ENCODE measurements around the gene CNTLN. TPM values are rescaled to one million over a fixed set of nuclear protein-coding genes. Genes with fewer than 3 reads are reported as not detected.
A peak's percentile ranks its signal among the peaks of the same experiment; 100 is the strongest.

Gene CNTLN
- total and polyA plus RNA-seq, 2 of the 8 experiments (the other 6 are each of a cell fraction or from before 2014, with no cell fraction given) = 4.8 to 10.8 TPM

DNA sequence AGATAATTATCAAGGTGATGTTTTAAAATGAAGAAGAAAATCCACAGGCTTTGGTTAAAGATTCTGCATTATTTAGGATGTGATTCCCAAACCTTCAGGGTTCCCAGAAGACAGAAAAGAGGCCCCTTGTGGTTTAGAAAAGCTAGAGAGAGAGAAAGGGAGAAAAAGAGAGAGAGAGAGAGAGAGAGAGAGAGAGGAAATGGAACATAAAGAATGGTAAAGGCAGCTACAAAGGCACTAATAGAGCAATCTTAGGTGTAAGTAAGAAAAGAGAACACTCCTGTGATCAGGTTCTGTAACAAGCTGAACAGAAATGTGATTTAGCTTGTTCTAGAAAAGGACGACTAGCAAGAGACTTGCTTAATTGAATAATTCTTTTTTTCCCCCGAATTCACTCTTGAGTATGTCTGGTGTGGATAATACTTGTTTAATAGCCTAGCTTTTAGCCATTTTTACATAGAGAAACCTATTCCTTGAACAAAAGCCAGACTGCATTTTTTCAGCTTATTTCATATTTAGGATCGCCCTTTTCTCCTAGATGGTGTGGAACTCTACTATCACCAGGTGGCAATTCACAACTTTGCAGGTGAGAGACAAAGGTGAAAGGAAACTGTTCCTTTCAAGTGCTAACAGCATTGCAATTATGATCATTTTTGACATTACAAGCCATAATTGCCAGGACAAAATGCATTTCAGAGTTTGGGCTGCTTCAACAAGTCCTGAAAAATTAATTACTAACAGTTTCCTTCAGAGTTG, 386.4 kb downstream of the CNTLN start:
- Histone ChIP-seq H4K8ac (ENCODE audit: extremely low read depth, insufficient read depth, low read length) (no peak overlapping the region), H3K18ac (ENCODE audit: extremely low read depth, low read length) (no peak overlapping the region), H2AFZ (ENCODE audit: low read length) (peak overlapping the region; percentile 46; the same call in 1 of the 2 replicates), H2BK15ac (ENCODE audit: low read length) (no peak overlapping the region), H4K91ac (replicated peaks; ENCODE audit: insufficient read length, low read length) (no peak overlapping the region), H2BK12ac (ENCODE audit: low read depth, low read length) (no peak overlapping the region), H2BK5ac (ENCODE audit: low read depth, low read length) (no peak overlapping the region), H3K9me3 (ENCODE audit: insufficient read depth in 2 of 2, low read depth in 1 of 2, low read length in 1 of 2) (no peaks in the 10 kb centered on the region), H3K56ac (replicated peaks; ENCODE audit: insufficient read length, low read depth, low read length) (no peak overlapping the region), H3K23me2 (ENCODE audit: low read depth, low read length) (no peaks in the 10 kb centered on the region), H3K27ac (ENCODE audit: low read depth, low read length) (no peak overlapping the region), H3K4me1 (replicated peaks in 1 of 4; ENCODE audit: control insufficient read depth in 3 of 4, insufficient read depth in 4 of 4, low read length in 3 of 4) (no peaks in the 10 kb centered on the region; a peak in 1 of 7 replicates), H4K20me1 (replicated peaks in 1 of 2; ENCODE audit: control insufficient read depth in 1 of 2, insufficient read depth in 2 of 2, low read length in 2 of 2) (no peaks in the 10 kb centered on the region), H2AK5ac (ENCODE audit: low read depth, low read length) (no peak overlapping the region), H2BK20ac (ENCODE audit: low read length) (no peak overlapping the region), H2BK120ac (replicated peaks; ENCODE audit: low read depth, low read length) (no peak overlapping the region), H3K4me3 (ENCODE audit: extremely low read depth in 1 of 4, insufficient read depth in 2 of 4, low read depth in 3 of 4, low read length in 4 of 4) (no peak overlapping the region), H3K9ac (replicated peaks in 1 of 4; ENCODE audit: extremely low read depth in 1 of 4, low read depth in 3 of 4, low read length in 3 of 4) (no peak overlapping the region), H3K27me3 (replicated peaks in 1 of 4; ENCODE audit: control insufficient read depth in 3 of 4, extremely low read depth in 1 of 4, insufficient read depth in 3 of 4, low read length in 3 of 4) (no peaks in the 10 kb centered on the region), H3K79me2 (ENCODE audit: control insufficient read depth in 1 of 2, insufficient read depth in 2 of 2, low read length in 2 of 2) (no peaks in the 10 kb centered on the region), H4K5ac (ENCODE audit: insufficient read length, low read depth, low read length) (no peak overlapping the region), H3K4ac (replicated peaks; ENCODE audit: insufficient read length, low read depth, low read length) (no peak overlapping the region), H3K23ac (ENCODE audit: insufficient read length) (no peak overlapping the region), H3K79me1 (ENCODE audit: low read depth, low read length) (no peaks in the 10 kb centered on the region), H3K36me3 (ENCODE audit: control insufficient read depth in 2 of 4, insufficient read depth in 4 of 4, low read length in 3 of 4) (no peaks in the 10 kb centered on the region), H3K4me2 (ENCODE audit: insufficient read depth in 1 of 2, low read depth in 2 of 2, low read length in 2 of 2) (no peak overlapping the region), H3K14ac (ENCODE audit: insufficient read length) (no peak overlapping the region)
- ChIA-PET CTCF (ENCODE audit: partially characterized antibody) (interaction anchor here (0.7 to 8.1 kb wide), 20 partner anchors 9 to 691 kb away, joined by 3 to 46 read pairs (median 4); no protein-coding TSS in a partner anchor), POLR2A (ENCODE audit: partially characterized antibody) (interaction anchor here (0.6 to 1.3 kb wide), 4 partner anchors 9 to 386 kb away, joined by 3 to 5 read pairs (median 3); partner anchors contain the start of gene CNTLN)
- FAIRE-seq = no peak
- 83% methylated on average over 3 of the region's 3 CpGs; no CpG with 5 or more reads in 1 of the 2 experiments for WGBS, 2 experiments (ENCODE audit: extremely low coverage in 1 of 2, insufficient coverage in 1 of 2, insufficient read length in 1 of 2, insufficient replicate concordance in 2 of 2, low coverage in 1 of 2, low lambda C conversion rate in 2 of 2, missing lambda C conversion rate in 1 of 2)
- no peak for DNase-seq (ENCODE audit: low read depth in 1 of 2, low spot score in 2 of 2)
- TF ChIP-seq RAD21 (IDR thresholded peaks at IDR 0.05 in 1 of 2, conservative IDR thresholded peaks at IDR 0.05 in 1 of 2; ENCODE audit: low read depth in 2 of 2, low read length in 2 of 2) (peak; percentile 61 to 66), HDAC2 (IDR thresholded peaks at IDR 0.05; ENCODE audit: borderline replicate concordance in 1 of 2, low read depth in 2 of 2, low read length in 2 of 2) (no peak)
- TF ChIP-seq, protein P1, sequence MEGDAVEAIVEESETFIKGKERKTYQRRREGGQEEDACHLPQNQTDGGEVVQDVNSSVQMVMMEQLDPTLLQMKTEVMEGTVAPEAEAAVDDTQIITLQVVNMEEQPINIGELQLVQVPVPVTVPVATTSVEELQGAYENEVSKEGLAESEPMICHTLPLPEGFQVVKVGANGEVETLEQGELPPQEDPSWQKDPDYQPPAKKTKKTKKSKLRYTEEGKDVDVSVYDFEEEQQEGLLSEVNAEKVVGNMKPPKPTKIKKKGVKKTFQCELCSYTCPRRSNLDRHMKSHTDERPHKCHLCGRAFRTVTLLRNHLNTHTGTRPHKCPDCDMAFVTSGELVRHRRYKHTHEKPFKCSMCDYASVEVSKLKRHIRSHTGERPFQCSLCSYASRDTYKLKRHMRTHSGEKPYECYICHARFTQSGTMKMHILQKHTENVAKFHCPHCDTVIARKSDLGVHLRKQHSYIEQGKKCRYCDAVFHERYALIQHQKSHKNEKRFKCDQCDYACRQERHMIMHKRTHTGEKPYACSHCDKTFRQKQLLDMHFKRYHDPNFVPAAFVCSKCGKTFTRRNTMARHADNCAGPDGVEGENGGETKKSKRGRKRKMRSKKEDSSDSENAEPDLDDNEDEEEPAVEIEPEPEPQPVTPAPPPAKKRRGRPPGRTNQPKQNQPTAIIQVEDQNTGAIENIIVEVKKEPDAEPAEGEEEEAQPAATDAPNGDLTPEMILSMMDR (IDR thresholded peaks at IDR 0.05; ENCODE audit: control extremely low read depth in 1 of 3, insufficient read depth in 1 of 3, low read depth in 1 of 3, low read length in 3 of 3) = peak in 1 of 3 experiments; percentile 36; a peak in 2 of 4 replicates
